Loucy (cell line): Measurements from ENCODE around the gene PHRF1.

Source experiments
- EZH2phosphoT487 ChIP-seq: fragments of 200-600 bp; IDR thresholded peaks from 2 replicates; pipeline ENCODE4 v1.6.1; 2018; ENCODE audit warnings: antibody characterized with exemption, mild to moderate bottlenecking, moderate library complexity, borderline replicate concordance
- TF ChIP-seq, protein P1 (sequence below): fragments of 200-600 bp; sonication (generic); conservative IDR thresholded peaks from 2 replicates; pipeline ENCODE4 v1.5.1; 2014; ENCODE audit warnings: mild to moderate bottlenecking, antibody characterized with exemption, low read length

DNA sequence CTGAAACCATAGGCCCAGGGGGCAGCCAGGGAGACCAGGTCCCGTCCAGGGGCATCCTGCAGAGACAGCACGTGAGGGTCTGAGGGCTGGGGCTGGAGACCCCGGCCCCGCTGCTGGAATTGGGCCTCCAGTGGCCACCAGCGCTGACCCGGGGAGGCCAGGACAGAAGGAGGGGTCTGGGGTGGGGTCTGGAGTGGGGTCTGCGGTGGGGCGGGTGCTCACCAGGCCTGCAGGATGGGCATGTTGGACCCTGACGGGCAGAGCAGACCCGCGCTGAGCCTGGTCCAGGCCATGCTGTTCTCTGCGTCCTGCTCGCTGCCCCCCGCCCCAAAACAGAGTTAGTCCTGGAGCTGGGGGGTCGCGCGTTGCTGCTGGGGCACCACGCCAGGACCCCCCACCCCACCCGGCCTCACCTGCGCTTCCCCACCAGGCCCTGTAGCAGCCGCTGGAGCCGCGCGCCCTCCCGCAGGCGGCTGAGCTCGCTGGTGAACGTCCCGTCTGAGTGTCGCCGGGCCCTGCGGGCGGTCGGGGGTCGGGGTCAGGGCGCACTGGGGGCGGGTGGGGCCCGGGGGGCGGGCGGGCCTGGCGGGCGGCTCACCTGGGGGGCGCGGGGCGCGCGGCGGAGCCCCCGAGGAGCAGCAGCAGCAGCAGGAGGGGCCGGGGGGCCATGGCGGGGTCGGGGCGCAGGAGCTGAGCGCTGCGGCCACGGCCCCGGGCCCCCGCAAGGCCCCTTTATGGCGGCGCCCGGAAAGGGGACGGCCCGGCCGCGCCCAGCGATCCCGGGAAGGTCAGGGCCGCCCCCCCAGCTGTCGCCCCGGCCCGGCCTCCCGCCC is 50.4 kb downstream of the PHRF1 start, which contains the start of gene SCT:
- TF ChIP-seq, protein P1, sequence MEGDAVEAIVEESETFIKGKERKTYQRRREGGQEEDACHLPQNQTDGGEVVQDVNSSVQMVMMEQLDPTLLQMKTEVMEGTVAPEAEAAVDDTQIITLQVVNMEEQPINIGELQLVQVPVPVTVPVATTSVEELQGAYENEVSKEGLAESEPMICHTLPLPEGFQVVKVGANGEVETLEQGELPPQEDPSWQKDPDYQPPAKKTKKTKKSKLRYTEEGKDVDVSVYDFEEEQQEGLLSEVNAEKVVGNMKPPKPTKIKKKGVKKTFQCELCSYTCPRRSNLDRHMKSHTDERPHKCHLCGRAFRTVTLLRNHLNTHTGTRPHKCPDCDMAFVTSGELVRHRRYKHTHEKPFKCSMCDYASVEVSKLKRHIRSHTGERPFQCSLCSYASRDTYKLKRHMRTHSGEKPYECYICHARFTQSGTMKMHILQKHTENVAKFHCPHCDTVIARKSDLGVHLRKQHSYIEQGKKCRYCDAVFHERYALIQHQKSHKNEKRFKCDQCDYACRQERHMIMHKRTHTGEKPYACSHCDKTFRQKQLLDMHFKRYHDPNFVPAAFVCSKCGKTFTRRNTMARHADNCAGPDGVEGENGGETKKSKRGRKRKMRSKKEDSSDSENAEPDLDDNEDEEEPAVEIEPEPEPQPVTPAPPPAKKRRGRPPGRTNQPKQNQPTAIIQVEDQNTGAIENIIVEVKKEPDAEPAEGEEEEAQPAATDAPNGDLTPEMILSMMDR: no peak
- TF ChIP-seq EZH2phosphoT487: no peak
